HG02798 (cell line): ENCODE measurements around the gene NDUFB11.

Experiments
- ATAC-seq: cut with Tn5 transposase; IDR thresholded peaks from one replicate; pipeline ENCODE4 v1.9.1; 2021; ENCODE audit warnings: mild to moderate bottlenecking; ENCODE audit not compliant: unreplicated experiment, poor library complexity

Gene NDUFB11

DNA sequence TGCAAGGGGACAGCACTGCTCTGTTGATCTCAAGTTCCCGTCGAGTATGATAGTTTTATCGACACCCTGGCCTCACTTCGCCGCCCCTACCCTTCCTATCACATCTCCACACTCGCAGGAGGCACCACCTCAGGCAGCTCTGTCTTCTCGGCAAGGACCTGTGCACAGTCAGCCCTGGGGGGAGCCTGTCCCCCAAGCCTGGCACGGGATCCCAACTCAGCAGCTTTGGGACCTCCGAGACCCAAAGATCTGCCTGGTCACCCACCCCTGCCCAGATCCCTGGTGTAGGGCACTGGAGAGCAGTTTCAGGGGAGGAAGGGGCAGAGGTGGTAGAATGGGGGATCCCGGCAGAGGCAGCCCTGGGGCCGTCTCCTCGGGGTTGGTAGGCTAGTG is 31.1 kb upstream of the NDUFB11 start:
- no peak for ATAC-seq

- ATAC-seq: no peak
Measured at GRCh38 chrX:47174846-47175587, 30.5 kb upstream of the NDUFB11 start.

DNA sequence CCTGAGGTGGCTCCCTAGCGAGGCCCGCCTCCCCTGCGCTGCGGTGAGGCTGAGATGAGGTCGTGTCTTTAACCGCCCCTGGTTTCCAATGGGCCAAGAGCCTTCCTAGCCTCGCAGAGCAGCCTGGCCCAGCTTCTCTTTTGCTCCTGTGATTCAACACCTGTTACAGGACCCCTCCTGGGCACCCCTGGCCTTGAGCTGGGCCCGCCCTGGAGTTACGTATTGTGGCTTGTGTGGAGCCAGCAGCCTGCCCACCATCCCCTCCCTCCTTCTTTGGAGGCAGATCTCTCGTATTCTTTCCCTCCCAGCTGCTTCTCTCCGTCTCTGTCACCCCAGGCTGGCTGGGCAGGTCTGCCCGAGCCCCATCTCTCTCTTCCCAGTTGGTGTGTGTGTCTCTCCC is 29.9 kb upstream of the NDUFB11 start:
- ATAC-seq: no peak

DNA sequence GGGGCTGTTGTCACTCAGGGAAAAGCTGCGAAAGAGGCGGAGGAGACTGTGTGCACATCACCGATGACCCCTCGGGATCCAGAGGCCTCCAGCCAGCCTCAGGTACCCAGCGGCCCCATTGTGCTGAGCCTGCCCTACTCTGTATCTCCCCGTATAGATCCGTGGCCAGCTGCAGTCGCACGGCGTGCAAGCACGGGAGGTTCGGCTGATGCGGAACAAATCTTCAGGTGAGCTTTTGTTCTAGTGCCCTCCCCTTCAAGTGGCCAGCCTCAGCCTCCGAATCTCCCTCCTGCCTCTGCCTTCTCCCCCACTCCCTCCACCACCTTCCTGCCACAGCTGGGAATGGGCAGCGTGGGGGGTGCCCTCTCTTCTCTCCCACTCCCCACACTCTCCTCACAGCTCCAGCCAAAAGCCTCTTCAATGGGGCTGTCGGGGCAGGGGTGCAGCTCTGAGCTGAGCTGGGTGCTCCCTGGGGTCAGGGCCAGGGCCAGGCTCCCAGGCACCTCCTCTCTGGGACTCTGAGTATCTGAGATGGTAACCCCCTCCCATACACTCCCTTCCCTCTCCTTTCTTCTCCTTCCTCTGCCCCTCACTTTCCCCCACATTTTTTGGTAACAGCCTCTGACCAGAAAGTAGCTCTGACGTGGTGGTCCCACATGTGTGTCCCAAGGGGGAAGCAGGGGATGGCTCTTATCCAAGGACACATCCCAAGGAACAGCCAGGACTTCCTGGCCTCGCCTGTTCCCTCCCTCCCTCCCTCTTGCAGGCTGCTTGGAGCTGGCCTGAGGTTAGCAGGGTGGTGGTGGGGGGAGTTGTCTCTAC is 28.7 kb upstream of the NDUFB11 start:
- no peak for ATAC-seq

DNA sequence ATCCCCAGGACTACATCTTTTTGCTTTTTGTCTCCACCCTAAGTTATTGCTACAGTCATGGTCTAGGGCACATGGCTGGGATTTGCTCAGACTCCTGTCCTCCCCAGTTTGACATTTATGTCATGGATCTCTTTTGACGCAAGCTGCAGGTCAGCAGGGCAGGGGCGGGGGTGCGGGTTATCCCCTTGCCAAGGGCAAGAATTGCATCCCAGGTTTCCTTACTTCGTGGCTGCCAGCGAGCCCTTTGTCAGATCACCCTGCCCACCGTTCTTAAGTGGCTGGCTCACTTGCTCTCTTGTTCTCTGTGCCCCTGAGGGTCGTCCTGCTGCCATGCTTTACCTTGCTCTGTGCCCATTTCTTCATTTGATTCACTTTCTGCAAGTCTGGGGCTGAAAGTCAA is 28.0 kb upstream of the NDUFB11 start:
- ATAC-seq: no peak

GRCh38 chrX:47171996-47172395 is 27.5 kb upstream of the NDUFB11 start:
- no peak for ATAC-seq

DNA sequence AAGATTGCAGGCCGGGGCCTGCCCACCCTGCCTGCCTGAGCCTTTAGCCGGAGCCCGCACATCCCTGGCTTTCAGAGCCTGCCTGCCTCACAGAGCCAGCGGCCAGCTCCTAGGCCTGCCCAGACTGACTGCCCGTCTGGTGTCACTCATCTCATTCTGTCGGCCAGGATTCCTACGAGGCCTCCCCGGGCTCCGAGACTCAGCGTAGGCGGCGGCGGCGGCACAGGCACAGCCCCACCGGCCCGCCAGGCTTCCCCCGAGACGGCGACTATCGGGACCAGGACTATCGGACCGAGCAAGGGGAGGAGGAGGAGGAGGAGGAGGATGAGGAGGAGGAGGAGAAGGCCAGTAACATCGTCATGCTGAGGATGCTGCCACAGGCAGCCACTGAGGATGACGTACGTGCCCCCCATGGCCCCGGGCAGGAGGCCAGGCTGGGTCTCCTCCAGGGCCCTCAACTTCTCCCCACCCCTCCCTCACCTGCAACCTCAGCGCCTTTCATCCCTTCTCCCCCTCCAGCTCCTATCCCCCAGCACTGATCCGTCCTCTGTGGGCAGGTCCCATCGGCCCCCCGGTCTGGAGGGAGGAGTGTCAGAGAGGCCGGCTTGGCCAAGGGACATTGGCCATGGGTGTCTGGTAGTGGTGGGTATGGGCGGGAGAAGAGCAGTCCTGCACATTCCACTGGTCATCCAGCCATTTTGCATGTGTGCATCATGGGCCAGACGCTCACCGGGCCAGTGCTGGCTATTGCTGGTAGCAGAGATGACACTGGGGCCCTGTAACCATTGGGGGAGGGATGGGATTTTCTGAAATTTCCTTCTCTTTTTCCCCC is 26.6 kb upstream of the NDUFB11 start:
- ATAC-seq: no peak

GRCh38 chrX:47169726-47170515 is 25.4 kb upstream of the NDUFB11 start:
- no peak for ATAC-seq

DNA sequence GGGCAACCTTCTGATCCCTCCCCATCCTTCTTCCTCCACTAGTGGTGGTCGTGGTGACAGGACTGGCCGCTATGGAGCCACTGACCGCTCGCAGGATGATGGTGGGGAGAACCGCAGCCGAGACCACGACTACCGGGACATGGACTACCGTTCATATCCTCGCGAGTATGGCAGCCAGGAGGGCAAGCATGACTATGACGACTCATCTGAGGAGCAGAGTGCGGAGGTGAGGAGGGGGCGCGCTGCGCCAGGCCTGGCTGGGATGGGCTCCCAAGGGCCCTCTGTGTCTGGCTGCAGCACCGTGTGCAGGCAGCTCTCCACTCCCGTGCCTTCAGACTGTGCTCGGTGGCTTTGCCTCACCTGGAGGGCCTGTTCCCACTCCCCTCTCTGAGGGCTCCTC is 24.8 kb upstream of the NDUFB11 start:
- no peak for ATAC-seq

DNA sequence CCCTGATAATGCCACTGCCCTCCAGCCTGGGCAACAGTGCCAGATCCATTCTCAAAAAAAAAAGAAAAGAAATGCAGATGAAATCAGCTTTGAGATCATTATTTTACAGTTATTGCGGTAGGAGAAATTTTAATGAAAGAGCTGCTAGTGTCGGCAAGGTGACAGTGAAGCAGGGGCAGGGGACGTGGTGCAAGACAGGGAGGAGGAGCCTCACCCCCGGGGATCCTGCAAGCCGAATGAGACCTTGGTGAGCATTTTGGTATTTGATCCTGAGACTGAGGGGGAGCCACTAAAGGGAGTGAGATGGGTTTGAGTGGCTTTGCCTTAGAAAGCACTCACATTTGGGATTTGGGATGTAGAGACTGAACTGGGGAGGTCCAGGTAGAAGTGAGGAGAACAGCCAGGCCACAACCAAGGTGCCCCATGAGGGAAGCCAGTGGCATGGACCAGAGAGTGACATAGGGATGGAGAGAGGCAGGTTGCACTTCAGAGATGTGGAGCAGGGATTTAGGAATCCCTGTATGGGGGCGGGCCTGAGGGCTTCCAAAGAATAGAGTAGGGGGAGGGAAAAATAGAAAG is 24.1 kb upstream of the NDUFB11 start:
- no peak for ATAC-seq

DNA sequence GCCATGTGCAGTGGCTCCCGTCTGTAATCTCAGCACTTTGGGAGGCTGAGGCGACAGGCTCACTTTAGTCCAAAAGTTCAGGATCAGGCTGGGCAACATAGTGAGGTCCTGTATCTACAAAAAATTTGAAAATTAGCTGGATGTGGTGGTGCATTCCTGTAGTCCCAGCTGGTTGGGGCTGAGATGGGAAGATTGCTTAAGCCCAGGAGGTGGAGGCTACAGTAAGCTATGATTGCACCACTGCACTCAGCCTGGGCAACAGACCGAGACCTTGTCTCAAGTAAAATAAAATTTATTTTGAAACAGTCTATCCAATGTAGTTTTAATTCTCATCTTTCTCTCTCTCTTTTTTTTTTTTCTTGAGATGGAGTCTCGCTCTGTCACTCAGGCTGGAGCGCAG is 21.6 kb upstream of the NDUFB11 start:
- ATAC-seq: no peak

DNA sequence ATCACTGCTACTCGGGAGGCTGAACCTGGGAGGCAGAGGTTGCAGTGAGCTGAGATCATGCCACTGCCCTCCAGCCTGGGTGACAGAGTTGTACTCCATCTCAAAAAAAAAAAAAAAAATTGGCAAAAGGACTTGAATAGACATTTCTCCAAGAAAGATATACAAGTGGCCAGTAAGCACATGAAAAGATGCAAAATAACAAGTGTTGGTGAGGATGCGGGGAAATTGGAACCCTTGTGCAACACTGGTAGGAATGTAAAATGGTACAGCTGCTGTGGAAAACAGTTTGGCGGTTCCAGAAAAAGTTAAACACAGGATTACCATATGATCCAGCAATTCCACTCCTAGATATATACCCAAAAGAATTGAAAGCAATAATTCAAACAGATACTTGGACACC is 19.9 kb upstream of the NDUFB11 start:
- no peak for ATAC-seq

GRCh38 chrX:47162927-47163583 is 18.6 kb upstream of the NDUFB11 start:
- ATAC-seq: no peak

DNA sequence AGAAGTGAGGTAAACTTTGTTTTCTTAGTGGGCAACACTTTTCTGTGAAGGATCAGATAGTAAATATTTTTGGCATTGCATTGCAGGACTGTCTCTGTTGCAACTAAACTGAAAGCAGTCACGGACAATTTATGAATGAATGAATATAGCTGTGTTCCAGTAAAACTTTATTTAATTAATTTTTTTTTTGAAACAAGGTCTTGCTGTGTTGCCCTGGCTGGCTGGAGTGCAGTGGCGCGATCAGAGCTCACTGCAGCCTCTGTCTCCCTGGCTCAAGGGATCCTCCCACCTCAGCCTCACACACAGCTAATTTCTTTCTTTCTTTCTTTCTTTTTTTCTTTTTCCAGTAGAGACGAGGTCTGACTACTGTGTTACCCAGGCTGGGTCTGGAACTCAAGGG is 16.3 kb upstream of the NDUFB11 start:
- no peak for ATAC-seq

- no peak for ATAC-seq
Measured at GRCh38 chrX:47158781-47159180, 14.3 kb upstream of the NDUFB11 start.

DNA sequence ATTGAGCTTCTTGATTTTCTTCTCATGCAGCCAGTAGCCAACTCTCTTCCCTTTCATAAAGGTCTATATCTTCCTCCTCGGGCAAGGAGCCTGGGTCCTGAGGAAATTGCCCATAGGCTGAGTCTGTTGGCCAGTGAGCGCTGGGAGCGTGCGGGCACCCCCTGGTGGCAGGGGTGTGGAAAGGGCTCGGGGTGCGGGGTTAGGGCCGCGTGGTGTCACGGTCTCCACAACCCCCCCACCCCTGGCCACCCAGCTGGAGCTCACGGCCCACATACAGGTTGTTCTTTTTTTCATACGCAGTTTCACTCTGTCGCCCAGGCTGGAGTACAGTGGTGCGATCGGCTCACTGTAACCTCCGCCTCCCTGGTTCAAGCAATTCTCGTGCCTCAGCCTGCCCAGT is 13.6 kb upstream of the NDUFB11 start:
- no peak for ATAC-seq

DNA sequence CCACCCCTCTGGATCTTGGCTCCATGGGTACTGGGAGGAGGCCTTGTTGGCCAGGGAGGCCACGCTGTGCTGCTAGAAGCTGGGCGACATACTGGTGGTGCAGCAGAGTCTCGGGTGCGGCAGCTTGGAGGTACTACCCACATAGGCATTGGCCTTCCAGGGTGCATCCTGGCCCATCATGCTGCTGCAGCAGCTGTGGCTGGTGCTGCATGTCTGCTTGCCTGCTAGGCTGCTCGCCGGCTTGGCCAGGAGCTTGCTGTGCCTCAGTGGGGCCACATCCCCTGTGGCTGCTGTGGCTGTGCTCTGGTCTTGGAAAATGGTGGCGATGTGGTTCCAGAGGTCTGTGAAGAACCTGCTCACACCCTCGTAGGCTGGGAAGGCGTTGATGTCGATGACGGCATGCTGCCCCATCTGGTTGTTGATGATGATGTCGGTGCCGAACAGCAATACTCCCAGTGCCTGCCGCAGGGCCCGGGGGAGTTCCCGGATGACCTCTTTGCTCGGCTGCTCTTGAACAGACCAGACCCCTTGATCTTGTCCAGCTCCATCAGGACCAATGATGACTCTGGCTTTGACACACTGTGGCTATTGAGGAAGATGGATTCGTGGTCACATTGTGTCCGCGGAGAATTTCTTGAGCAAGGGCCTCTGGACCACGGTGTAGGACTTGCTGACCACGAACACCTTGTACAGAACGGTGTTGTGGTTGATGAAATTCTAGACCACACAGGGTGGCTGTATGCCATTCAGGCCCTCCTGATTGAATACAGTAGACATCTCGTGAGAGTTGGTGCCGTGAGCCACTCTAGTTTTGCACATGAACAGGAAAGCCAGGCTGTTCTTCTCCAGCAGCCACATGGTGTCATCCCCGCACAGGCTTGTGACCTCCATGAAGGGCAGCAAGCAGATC is 12.4 kb upstream of the NDUFB11 start:
- ATAC-seq: no peak

GRCh38 chrX:47151435-47151834 is 6.9 kb upstream of the NDUFB11 start:
- ATAC-seq: no peak
